Ascending aorta (tissue), 2 donors: ENCODE data around the gene ETNK1. TPM values are rescaled to one million over a fixed set of nuclear protein-coding genes. Genes with fewer than 3 reads are reported as not detected.

Experiments
- DNase-seq, 2 donors: peaks; one replicate each; pipeline ENCODE4 v3.0.0-alpha.2; 2019; ENCODE audit warnings: low spot score in 2 of 2
- H3K27ac ChIP-seq, 2 donors: fragments of 200-600 bp; sonication (generic); one replicate each; pipeline ENCODE4 v1.5.1; 2016 to 2017; ENCODE audit warnings: mild to moderate bottlenecking in 1 of 2
- H3K27me3 ChIP-seq: fragments of 200-600 bp; sonication (generic); one replicate; pipeline ENCODE4 v1.5.1; 2017
- H3K36me3 ChIP-seq, 2 donors: fragments of 200-600 bp; sonication (generic); one replicate each; pipeline ENCODE4 v1.5.1; 2016
- H3K4me1 ChIP-seq, 2 donors: fragments of 200-600 bp; sonication (generic); one replicate each; pipeline ENCODE4 v1.5.1; 2016 to 2017; ENCODE audit warnings: mild to moderate bottlenecking in 1 of 2
- H3K4me3 ChIP-seq, 2 donors: fragments of 200-600 bp; sonication (generic); one replicate each; pipeline ENCODE4 v1.5.1; 2016 to 2017; ENCODE audit warnings: mild to moderate bottlenecking in 1 of 2
- H3K9me3 ChIP-seq, 2 donors: fragments of 200-600 bp; sonication (generic); one replicate each; pipeline ENCODE4 v1.5.1; 2016
- intact Hi-C: fragments of 100-400 bp; cut with DNase I; formaldehyde crosslinking; loops from one replicate; pipeline ENCODE4 v1.15.1; 2023
- total RNA-seq: library from RNA; depleted of rRNA; stranded (reverse); fragments of >200 nt; gene quantifications from one replicate; pipeline ENCODE4 v1.1.0, GENCODE V29; 2016
- TF ChIP-seq, protein P1 (sequence below), 3 experiments: fragments of 200-600 bp in 2 of 3; fragments of 450-650 bp in 1 of 3; sonication (generic) in 2 of 3; IDR thresholded peaks; one replicate each; pipeline ENCODE4 v1.5.1; 2016 to 2019; ENCODE audit warnings: antibody characterized with exemption in 3 of 3, mild to moderate bottlenecking in 1 of 3, moderate library complexity in 1 of 3

ETNK1 gene
- total RNA-seq, 1 donor from 2014 or later, result 13.9 TPM

DNA sequence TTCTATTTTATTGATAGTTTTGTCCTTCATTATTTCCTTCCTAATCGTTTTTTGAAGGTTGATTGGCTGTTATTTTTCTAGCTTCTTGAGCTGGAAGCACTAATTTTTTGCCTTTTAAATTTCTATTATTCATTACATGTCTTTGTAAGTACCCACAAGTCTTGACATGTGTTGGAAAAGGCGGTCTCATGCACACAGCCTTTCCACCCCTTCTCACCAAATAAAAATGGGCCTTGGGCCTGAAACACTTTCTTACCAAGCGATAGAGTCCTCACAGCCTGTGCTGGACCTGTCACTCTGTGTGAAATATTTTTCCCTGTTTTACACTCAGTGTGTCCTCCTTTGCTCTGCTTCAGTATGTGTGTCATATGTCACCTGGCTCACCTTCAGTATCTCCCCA is 9.9 kb downstream of the ETNK1 start:
- no peak for DNase-seq
- Histone ChIP-seq H3K4me3 (no peak overlapping the region), H3K27ac (no peak overlapping the region), H3K9me3 (no peaks in the 10 kb centered on the region), H3K27me3 (no peaks in the 10 kb centered on the region), H3K36me3 (no peaks in the 10 kb centered on the region), H3K4me1 (peaks cover 0 to 6% of the 10 kb centered on the region in 2 donors)
- TF ChIP-seq, protein P1, sequence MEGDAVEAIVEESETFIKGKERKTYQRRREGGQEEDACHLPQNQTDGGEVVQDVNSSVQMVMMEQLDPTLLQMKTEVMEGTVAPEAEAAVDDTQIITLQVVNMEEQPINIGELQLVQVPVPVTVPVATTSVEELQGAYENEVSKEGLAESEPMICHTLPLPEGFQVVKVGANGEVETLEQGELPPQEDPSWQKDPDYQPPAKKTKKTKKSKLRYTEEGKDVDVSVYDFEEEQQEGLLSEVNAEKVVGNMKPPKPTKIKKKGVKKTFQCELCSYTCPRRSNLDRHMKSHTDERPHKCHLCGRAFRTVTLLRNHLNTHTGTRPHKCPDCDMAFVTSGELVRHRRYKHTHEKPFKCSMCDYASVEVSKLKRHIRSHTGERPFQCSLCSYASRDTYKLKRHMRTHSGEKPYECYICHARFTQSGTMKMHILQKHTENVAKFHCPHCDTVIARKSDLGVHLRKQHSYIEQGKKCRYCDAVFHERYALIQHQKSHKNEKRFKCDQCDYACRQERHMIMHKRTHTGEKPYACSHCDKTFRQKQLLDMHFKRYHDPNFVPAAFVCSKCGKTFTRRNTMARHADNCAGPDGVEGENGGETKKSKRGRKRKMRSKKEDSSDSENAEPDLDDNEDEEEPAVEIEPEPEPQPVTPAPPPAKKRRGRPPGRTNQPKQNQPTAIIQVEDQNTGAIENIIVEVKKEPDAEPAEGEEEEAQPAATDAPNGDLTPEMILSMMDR (IDR thresholded peaks at IDR 0.05), result no peak
- intact Hi-C loops, result no loop called here

DNA sequence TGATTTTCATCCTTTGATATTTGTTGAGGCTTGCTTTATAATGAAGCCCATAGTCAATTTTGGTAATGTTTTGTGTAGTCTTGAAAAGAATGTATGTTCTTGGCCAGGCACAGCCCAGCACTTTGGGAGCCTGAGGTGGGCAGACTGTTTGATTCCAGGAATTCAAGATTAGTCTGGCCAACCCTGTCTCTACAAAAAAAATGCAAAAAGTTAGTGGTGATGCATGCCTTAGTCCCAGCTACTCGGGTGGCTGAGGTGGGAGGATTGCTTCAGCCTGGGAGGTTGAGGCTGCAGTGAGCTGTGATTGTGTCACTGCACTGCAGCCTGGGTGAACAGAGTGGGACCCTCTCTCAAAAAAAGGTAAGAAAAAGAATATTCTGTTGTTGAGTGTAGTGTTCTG is 10.8 kb downstream of the ETNK1 start:
- Histone ChIP-seq H3K27ac (no peak overlapping the region), H3K4me3 (no peak overlapping the region), H3K4me1 (peaks cover 0 to 3% of the 10 kb centered on the region in 2 donors), H3K36me3 (no peaks in the 10 kb centered on the region), H3K9me3 (no peaks in the 10 kb centered on the region), H3K27me3 (no peaks in the 10 kb centered on the region)
- TF ChIP-seq, protein P1 (IDR thresholded peaks at IDR 0.05), result no peak
- intact Hi-C loops, result no loop called here
- no peak for DNase-seq

DNA sequence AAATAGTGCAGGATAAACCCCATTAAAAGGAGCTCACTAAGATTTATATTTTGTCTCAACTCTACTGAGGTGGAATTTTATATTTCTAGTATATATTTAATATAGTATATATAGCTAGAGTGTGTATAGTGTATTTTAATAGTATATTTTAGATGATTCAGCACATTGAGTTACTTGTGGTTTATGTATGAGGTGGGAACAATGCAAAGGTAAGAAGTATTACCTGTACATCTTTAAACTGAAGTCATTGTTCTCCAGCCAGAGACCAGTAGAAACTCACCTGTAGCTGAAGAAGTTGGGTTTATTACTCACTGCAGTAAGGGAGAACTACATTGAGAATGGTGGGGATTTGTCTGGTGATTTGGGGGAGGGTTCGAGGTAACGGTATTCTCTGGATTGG is 15.9 kb downstream of the ETNK1 start:
- Histone ChIP-seq H3K27ac (no peak overlapping the region), H3K4me1 (no peaks in the 10 kb centered on the region), H3K4me3 (no peak overlapping the region), H3K9me3 (no peaks in the 10 kb centered on the region), H3K36me3 (no peaks in the 10 kb centered on the region), H3K27me3 (no peaks in the 10 kb centered on the region)
- intact Hi-C loops, result no loop called here
- TF ChIP-seq, protein P1 (IDR thresholded peaks at IDR 0.05), result no peak
- no peak for DNase-seq

DNA sequence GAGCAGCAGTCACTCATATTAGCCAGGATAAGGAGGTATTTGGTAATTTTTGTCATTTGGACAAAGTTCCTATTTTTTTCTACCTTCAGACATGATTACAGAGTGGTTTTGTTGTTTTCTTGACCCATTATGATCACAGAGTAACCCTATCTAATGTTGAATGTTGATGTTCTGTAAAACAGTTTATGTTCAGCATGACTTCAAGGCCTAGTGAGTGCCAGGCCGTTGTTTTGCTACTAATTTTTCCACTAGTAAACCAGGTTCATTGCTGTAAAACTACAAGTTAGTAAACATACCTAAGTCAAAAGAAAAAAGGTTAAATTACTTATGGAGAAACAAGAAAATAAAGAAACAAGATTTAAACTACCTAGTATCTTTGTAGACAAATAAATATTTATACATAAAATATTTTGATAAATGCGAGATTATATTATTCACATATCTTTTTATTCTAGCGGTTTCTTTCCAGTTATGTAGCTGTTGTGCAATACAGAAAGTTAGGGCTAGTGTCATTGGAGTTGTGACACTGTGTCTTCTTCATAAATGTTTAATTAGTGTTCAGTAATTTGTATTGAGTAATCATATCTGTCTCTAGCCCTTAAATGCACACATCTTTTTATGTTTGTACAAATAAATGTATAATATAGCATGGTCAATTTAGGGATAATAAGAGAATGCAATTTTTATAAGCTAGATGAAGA is 16.5 kb downstream of the ETNK1 start:
- Histone ChIP-seq H3K9me3 (no peaks in the 10 kb centered on the region), H3K36me3 (no peaks in the 10 kb centered on the region), H3K27ac (no peak overlapping the region), H3K4me3 (no peak overlapping the region), H3K27me3 (no peaks in the 10 kb centered on the region), H3K4me1 (no peaks in the 10 kb centered on the region)
- no peak for DNase-seq
- intact Hi-C loops, result no loop called here
- TF ChIP-seq, protein P1 (IDR thresholded peaks at IDR 0.05), result no peak

DNA sequence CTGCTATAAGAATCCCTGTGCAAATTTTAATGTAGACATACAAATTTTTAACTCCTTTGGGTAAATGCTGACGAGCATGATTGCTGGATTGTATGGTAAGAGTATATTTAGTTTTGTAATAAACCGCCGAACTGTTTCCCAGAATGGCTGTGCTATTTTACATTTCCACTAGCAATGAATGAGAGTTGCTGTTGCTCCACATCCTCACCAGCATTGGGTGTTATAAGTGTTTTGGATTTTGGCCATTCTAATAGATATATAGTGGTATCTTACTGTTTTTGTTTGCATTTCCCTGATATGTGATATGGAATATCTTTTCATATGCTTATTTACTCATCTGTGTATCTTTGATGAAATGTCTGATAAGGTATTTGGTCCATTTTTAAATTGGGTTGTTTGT is 23.7 kb downstream of the ETNK1 start:
- intact Hi-C loops, result no loop called here
- no peaks in the 10 kb centered on the region for H3K9me3 ChIP-seq
- DNase-seq, result no peak
- no peaks in the 10 kb centered on the region for H3K4me1 ChIP-seq
- no peak overlapping the region for H3K27ac ChIP-seq
- no peaks in the 10 kb centered on the region for H3K27me3 ChIP-seq
- TF ChIP-seq, protein P1 (IDR thresholded peaks at IDR 0.05), result no peak
- H3K4me3 ChIP-seq, result no peak overlapping the region
- H3K36me3 ChIP-seq, result no peaks in the 10 kb centered on the region

DNA sequence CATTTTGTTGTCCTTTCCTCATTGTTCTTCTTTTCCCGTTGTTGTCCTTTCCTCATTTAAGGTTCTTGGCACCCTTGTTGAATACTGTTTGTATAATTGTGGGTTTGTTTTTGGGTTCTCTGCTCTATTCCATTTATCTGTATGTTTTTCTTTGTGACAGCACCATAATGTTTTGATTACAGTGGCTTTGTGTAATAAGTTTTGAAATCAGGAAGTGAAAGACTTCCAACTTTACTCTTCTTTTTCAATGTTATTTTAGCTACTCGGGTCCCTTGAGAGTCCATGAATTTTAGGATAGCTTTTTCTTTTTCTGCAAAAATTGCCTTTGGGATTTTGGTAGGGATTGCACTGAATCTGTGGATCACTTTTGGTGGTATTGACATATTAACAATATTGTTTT is 28.1 kb downstream of the ETNK1 start:
- no peaks in the 10 kb centered on the region for H3K9me3 ChIP-seq
- intact Hi-C loops, result no loop called here
- TF ChIP-seq, protein P1 (IDR thresholded peaks at IDR 0.05), result no peak
- no peak overlapping the region for H3K27ac ChIP-seq
- H3K36me3 ChIP-seq, result no peaks in the 10 kb centered on the region
- H3K4me1 ChIP-seq, result no peaks in the 10 kb centered on the region
- no peak for DNase-seq
- no peak overlapping the region for H3K4me3 ChIP-seq
- H3K27me3 ChIP-seq, result no peaks in the 10 kb centered on the region
